HEK293 (cell line): ENCODE data around the gene WBP11.
"Not testable (repeated sequence)": the region's sequence is repeated elsewhere in the genome, so short reads cannot be mapped to it uniquely, and the experiment has no call there.

Source experiments
- ZNF274 ChIP-seq, 2 experiments: fragments of 200-500 bp in 1 of 2; fragments of 450-650 bp in 1 of 2; sonication (Bioruptor generic) in 1 of 2; formaldehyde crosslinking in 1 of 2; IDR thresholded peaks; 2 replicates each; pipeline versions ENCODE4 v1.5.1 to v1.6.1; 2014 to 2016; ENCODE audit warnings: borderline replicate concordance in 1 of 2, inconsistent platforms in 1 of 2, low read length in 1 of 2, missing biosample characterization in 1 of 2, missing genetic modification characterization in 1 of 2
- ZNF510 ChIP-seq: fragments of 450-650 bp; formaldehyde crosslinking; IDR thresholded peaks from 2 replicates; pipeline ENCODE4 v1.5.1; 2018; ENCODE audit warnings: mild to moderate bottlenecking, missing genetic modification characterization, missing biosample characterization; ENCODE audit not compliant: insufficient replicate concordance
- ZNF776 ChIP-seq: fragments of 450-650 bp; formaldehyde crosslinking; IDR thresholded peaks from 2 replicates; pipeline ENCODE4 v1.5.0; 2017; ENCODE audit warnings: missing biosample characterization, missing genetic modification characterization, borderline replicate concordance

DNA sequence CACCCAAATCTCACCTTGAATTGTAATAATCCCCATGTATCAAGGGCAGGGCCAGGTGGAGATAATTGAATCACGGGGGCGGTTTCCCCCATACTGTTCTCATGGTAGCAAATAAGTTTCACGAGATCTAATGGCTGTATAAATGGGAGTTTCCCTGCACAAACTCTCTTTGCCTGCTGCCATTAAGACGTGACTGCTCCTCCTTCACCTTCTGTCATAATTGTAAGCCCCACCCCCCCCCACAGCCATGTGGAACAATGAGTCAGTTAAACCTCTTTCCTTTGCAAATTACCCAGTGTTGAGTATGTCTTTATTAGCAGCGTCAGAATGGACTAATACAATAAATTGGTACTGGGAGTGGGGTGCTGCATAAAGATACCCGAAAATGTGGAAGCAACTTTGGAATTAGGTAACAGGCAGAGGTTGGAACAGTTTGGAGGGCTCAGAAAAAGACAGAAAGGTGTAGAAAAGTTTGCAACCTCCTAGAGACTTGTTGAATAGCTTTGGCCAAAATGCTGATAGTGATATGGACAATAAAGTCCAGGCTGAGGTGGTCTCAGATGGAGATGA, 43.5 kb downstream of the WBP11 start:
- TF ChIP-seq ZNF274 (IDR thresholded peaks at IDR 0.05; ENCODE audit: low read length); ZNF274 (tag by site-specific recombination; IDR thresholded peaks at IDR 0.05; ENCODE audit: borderline replicate concordance); ZNF776; ZNF510 (tag by site-specific recombination): not testable (repeated sequence)
